ENCODE data around the gene TRIOBP. TPM values are rescaled to one million over a fixed set of nuclear protein-coding genes. Genes with fewer than 3 reads are reported as not detected.

Gene TRIOBP
- total and polyA plus RNA-seq, 2 of the 13 experiments (the other 11 are each of a cell fraction or from before 2014, with no cell fraction given), result 6.1 to 15.4 TPM

- TF ChIP-seq ZNF83 (CRISPR knock-in tag; IDR thresholded peaks at IDR 0.05; ENCODE audit: borderline replicate concordance) (no peak), DPF2 (CRISPR knock-in tag; IDR thresholded peaks at IDR 0.05; ENCODE audit: borderline replicate concordance, low read depth) (peak; percentile 56; the same call in 1 of the 2 replicates), ZNF790 (CRISPR knock-in tag; IDR thresholded peaks at IDR 0.05; ENCODE audit: borderline replicate concordance) (no peak), ZNF784 (CRISPR knock-in tag; IDR thresholded peaks at IDR 0.05; ENCODE audit: borderline replicate concordance) (no peak), RFX3 (CRISPR knock-in tag; IDR thresholded peaks at IDR 0.05) (no peak), ZGPAT (CRISPR knock-in tag; IDR thresholded peaks at IDR 0.05) (peak; percentile 63), ZNF33B (CRISPR knock-in tag; IDR thresholded peaks at IDR 0.05) (no peak), HNF1B (CRISPR knock-in tag; IDR thresholded peaks at IDR 0.05) (peak; percentile 99), ZNF101 (CRISPR knock-in tag; IDR thresholded peaks at IDR 0.05; ENCODE audit: borderline replicate concordance, low read depth) (no peak), POLR2G (IDR thresholded peaks at IDR 0.05; ENCODE audit: low read depth, low read length) (peak; percentile 56), GTF2F1 (IDR thresholded peaks at IDR 0.05; ENCODE audit: low read length) (no peak), ZNF362 (CRISPR knock-in tag; IDR thresholded peaks at IDR 0.05; ENCODE audit: borderline replicate concordance) (peak; percentile 87), SALL1 (CRISPR knock-in tag; IDR thresholded peaks at IDR 0.05) (peak; percentile 80), NKX3-1 (CRISPR knock-in tag; IDR thresholded peaks at IDR 0.05) (no peak), NRL (CRISPR knock-in tag; IDR thresholded peaks at IDR 0.05; ENCODE audit: borderline replicate concordance) (peak; percentile 65; the same call in 1 of the 2 replicates), SMAD9 (CRISPR knock-in tag; IDR thresholded peaks at IDR 0.05) (no peak), MAZ (IDR thresholded peaks at IDR 0.05; ENCODE audit: borderline replicate concordance, low read depth, low read length) (no peak), MAZ (CRISPR knock-in tag; IDR thresholded peaks at IDR 0.05; ENCODE audit: low read depth) (no peak; the same call in none of the 2 replicates), ZNF710 (CRISPR knock-in tag; IDR thresholded peaks at IDR 0.05; ENCODE audit: borderline replicate concordance) (peak; percentile 27; the same call in 1 of the 2 replicates), ELF3 (CRISPR knock-in tag; IDR thresholded peaks at IDR 0.05) (peak; percentile 100), IRF1 (CRISPR knock-in tag; IDR thresholded peaks at IDR 0.05; ENCODE audit: low read depth) (no peak)
Observed at GRCh38 chr22:37731804-37732471, 35.1 kb downstream of the TRIOBP start (continued).
